Measurements from ENCODE around the gene NLGN1.

The NLGN1 gene

GRCh38 chr3:173734895-173735294 is 337.4 kb downstream of the NLGN1 start:
- no peak overlapping the region for H3K27ac Mint-ChIP-seq

GRCh38 chr3:173735841-173736240 is 338.3 kb downstream of the NLGN1 start:
- H3K4me3 Mint-ChIP-seq: no peak overlapping the region
- no peak overlapping the region for H3K27ac Mint-ChIP-seq
- H3K9me3 Mint-ChIP-seq: peaks cover 0 to 7% of the 10 kb centered on the region in 2 donors
- DNase-seq (no peak), ATAC-seq (replicated peaks) (no peak)
- H3K4me1 Mint-ChIP-seq (ENCODE audit: low read depth in 2 of 2): no peaks in the 10 kb centered on the region
- no peaks in the 10 kb centered on the region for H3K36me3 Mint-ChIP-seq (ENCODE audit: insufficient read depth)
- no peaks in the 10 kb centered on the region for H3K27me3 Mint-ChIP-seq

More at GRCh38 chr3:173734895-173735294, 337.4 kb downstream of the NLGN1 start:
- peaks cover 0 to 7% of the 10 kb centered on the region in 2 donors for H3K9me3 Mint-ChIP-seq
- H3K36me3 Mint-ChIP-seq (ENCODE audit: insufficient read depth): no peaks in the 10 kb centered on the region
- DNase-seq (no peak), ATAC-seq (replicated peaks) (no peak)
- no peaks in the 10 kb centered on the region for H3K27me3 Mint-ChIP-seq
- H3K4me3 Mint-ChIP-seq: no peak overlapping the region
- no peaks in the 10 kb centered on the region for H3K4me1 Mint-ChIP-seq (ENCODE audit: low read depth in 2 of 2)

GRCh38 chr3:173737167-173737808 is 339.7 kb downstream of the NLGN1 start:
- H3K27me3 Mint-ChIP-seq: no peaks in the 10 kb centered on the region

GRCh38 chr3:173739726-173740125 is 342.2 kb downstream of the NLGN1 start:
- DNase-seq (no peak), ATAC-seq (replicated peaks) (no peak)
- H3K9me3 Mint-ChIP-seq: peaks cover 0 to 7% of the 10 kb centered on the region in 2 donors
- no peak overlapping the region for H3K4me3 Mint-ChIP-seq
- H3K36me3 Mint-ChIP-seq (ENCODE audit: insufficient read depth): no peaks in the 10 kb centered on the region
- no peaks in the 10 kb centered on the region for H3K4me1 Mint-ChIP-seq (ENCODE audit: low read depth in 2 of 2)
- no peaks in the 10 kb centered on the region for H3K27me3 Mint-ChIP-seq
- no peak overlapping the region for H3K27ac Mint-ChIP-seq

More at GRCh38 chr3:173737167-173737808, 339.7 kb downstream of the NLGN1 start:
- Mint-ChIP-seq H3K4me3 (no peak overlapping the region), H3K4me1 (ENCODE audit: low read depth in 2 of 2) (no peaks in the 10 kb centered on the region), H3K27ac (no peak overlapping the region), H3K9me3 (peaks cover 0 to 7% of the 10 kb centered on the region in 2 donors), H3K36me3 (ENCODE audit: insufficient read depth) (no peaks in the 10 kb centered on the region)
- ATAC-seq (replicated peaks) (no peak), DNase-seq (no peak)

GRCh38 chr3:173742491-173742890 is 344.9 kb downstream of the NLGN1 start:
- no peak for ATAC-seq (replicated peaks)
- no peak overlapping the region for H3K27ac Mint-ChIP-seq
- no peak overlapping the region for H3K4me3 Mint-ChIP-seq

GRCh38 chr3:173743111-173743510 is 345.6 kb downstream of the NLGN1 start:
- Mint-ChIP-seq H3K27me3 (no peaks in the 10 kb centered on the region), H3K27ac (no peak overlapping the region), H3K36me3 (ENCODE audit: insufficient read depth) (no peaks in the 10 kb centered on the region), H3K4me1 (ENCODE audit: low read depth in 2 of 2) (no peaks in the 10 kb centered on the region), H3K4me3 (no peak overlapping the region), H3K9me3 (peaks cover 0 to 8% of the 10 kb centered on the region in 2 donors)
- no peak for ATAC-seq (replicated peaks)
- DNase-seq: no peak

More at GRCh38 chr3:173742491-173742890, 344.9 kb downstream of the NLGN1 start:
- DNase-seq: no peak
- Mint-ChIP-seq H3K36me3 (ENCODE audit: insufficient read depth) (no peaks in the 10 kb centered on the region), H3K9me3 (peaks cover 0 to 7% of the 10 kb centered on the region in 2 donors), H3K27me3 (no peaks in the 10 kb centered on the region), H3K4me1 (ENCODE audit: low read depth in 2 of 2) (no peaks in the 10 kb centered on the region)

GRCh38 chr3:173743516-173743915 is 346.0 kb downstream of the NLGN1 start:
- H3K27ac Mint-ChIP-seq: no peak overlapping the region
- no peaks in the 10 kb centered on the region for H3K4me1 Mint-ChIP-seq (ENCODE audit: low read depth in 2 of 2)
- H3K36me3 Mint-ChIP-seq (ENCODE audit: insufficient read depth): no peaks in the 10 kb centered on the region
- DNase-seq: no peak
- peaks cover 0 to 7% of the 10 kb centered on the region in 2 donors for H3K9me3 Mint-ChIP-seq
- H3K27me3 Mint-ChIP-seq: no peaks in the 10 kb centered on the region
- no peak for ATAC-seq (replicated peaks)
- H3K4me3 Mint-ChIP-seq: no peak overlapping the region

- H3K36me3 Mint-ChIP-seq (ENCODE audit: insufficient read depth): no peaks in the 10 kb centered on the region
- H3K4me3 Mint-ChIP-seq: no peak overlapping the region
- H3K9me3 Mint-ChIP-seq: peaks cover 0 to 2% of the 10 kb centered on the region in 2 donors
- DNase-seq: no peak
- no peaks in the 10 kb centered on the region for H3K4me1 Mint-ChIP-seq (ENCODE audit: low read depth in 2 of 2)
- no peak for ATAC-seq (replicated peaks)
- H3K27ac Mint-ChIP-seq: no peak overlapping the region
- H3K27me3 Mint-ChIP-seq: no peaks in the 10 kb centered on the region
These were observed 346.9 kb downstream of the NLGN1 start for GRCh38 chr3:173744479-173744878.

- Mint-ChIP-seq H3K27me3 (no peaks in the 10 kb centered on the region), H3K9me3 (peaks cover 0 to 2% of the 10 kb centered on the region in 2 donors), H3K4me1 (ENCODE audit: low read depth in 2 of 2) (no peaks in the 10 kb centered on the region), H3K4me3 (no peak overlapping the region), H3K36me3 (ENCODE audit: insufficient read depth) (no peaks in the 10 kb centered on the region), H3K27ac (no peak overlapping the region)
- ATAC-seq (replicated peaks): no peak
- DNase-seq: no peak
These were observed 347.4 kb downstream of the NLGN1 start for GRCh38 chr3:173744895-173745294.

GRCh38 chr3:173745952-173746682 is 348.6 kb downstream of the NLGN1 start:
- no peak for ATAC-seq (replicated peaks)
- no peaks in the 10 kb centered on the region for H3K4me1 Mint-ChIP-seq (ENCODE audit: low read depth in 2 of 2)
- no peak for DNase-seq
- H3K4me3 Mint-ChIP-seq: no peak overlapping the region
- H3K36me3 Mint-ChIP-seq (ENCODE audit: insufficient read depth): no peaks in the 10 kb centered on the region
- H3K27me3 Mint-ChIP-seq: no peaks in the 10 kb centered on the region
- peaks cover 0 to 5% of the 10 kb centered on the region in 2 donors for H3K9me3 Mint-ChIP-seq
- H3K27ac Mint-ChIP-seq: no peak overlapping the region

GRCh38 chr3:173747427-173747826 is 349.9 kb downstream of the NLGN1 start:
- Mint-ChIP-seq H3K4me3 (no peak overlapping the region), H3K4me1 (ENCODE audit: low read depth in 2 of 2) (no peaks in the 10 kb centered on the region), H3K27me3 (no peaks in the 10 kb centered on the region), H3K36me3 (ENCODE audit: insufficient read depth) (no peaks in the 10 kb centered on the region), H3K9me3 (peaks cover 0 to 5% of the 10 kb centered on the region in 2 donors), H3K27ac (no peak overlapping the region)
- ATAC-seq (replicated peaks) (no peak), DNase-seq (no peak)

- Mint-ChIP-seq H3K4me1 (ENCODE audit: low read depth in 2 of 2) (no peaks in the 10 kb centered on the region), H3K27ac (no peak overlapping the region), H3K27me3 (no peaks in the 10 kb centered on the region), H3K4me3 (no peak overlapping the region), H3K36me3 (ENCODE audit: insufficient read depth) (no peaks in the 10 kb centered on the region), H3K9me3 (peaks cover 0 to 5% of the 10 kb centered on the region in 2 donors)
- DNase-seq (no peak), ATAC-seq (replicated peaks) (no peak)
These were observed 350.6 kb downstream of the NLGN1 start for GRCh38 chr3:173748105-173748504.

- DNase-seq (no peak), ATAC-seq (replicated peaks) (no peak)
- no peaks in the 10 kb centered on the region for H3K4me1 Mint-ChIP-seq (ENCODE audit: low read depth in 2 of 2)
- no peaks in the 10 kb centered on the region for H3K36me3 Mint-ChIP-seq (ENCODE audit: insufficient read depth)
- H3K27me3 Mint-ChIP-seq: no peaks in the 10 kb centered on the region
- no peak overlapping the region for H3K27ac Mint-ChIP-seq
- H3K9me3 Mint-ChIP-seq: peaks cover 0 to 5% of the 10 kb centered on the region in 2 donors
- H3K4me3 Mint-ChIP-seq: no peak overlapping the region
These were observed 352.6 kb downstream of the NLGN1 start for GRCh38 chr3:173750095-173750494.

GRCh38 chr3:173750591-173750990 is 353.0 kb downstream of the NLGN1 start:
- DNase-seq: no peak
- no peak for ATAC-seq (replicated peaks)
- H3K4me1 Mint-ChIP-seq (ENCODE audit: low read depth in 2 of 2): no peaks in the 10 kb centered on the region
- no peak overlapping the region for H3K27ac Mint-ChIP-seq
- peaks cover 0 to 5% of the 10 kb centered on the region in 2 donors for H3K9me3 Mint-ChIP-seq
- no peak overlapping the region for H3K4me3 Mint-ChIP-seq
- no peaks in the 10 kb centered on the region for H3K27me3 Mint-ChIP-seq
- H3K36me3 Mint-ChIP-seq (ENCODE audit: insufficient read depth): no peaks in the 10 kb centered on the region

All from effector memory CD8-positive, alpha-beta T cell (primary cell).